Measurements from ENCODE around the gene SPATA24. TPM values are rescaled to one million over a fixed set of nuclear protein-coding genes. Genes with fewer than 3 reads are reported as not detected.
"Not testable (repeated sequence)": the region's sequence is repeated elsewhere in the genome, so short reads cannot be mapped to it uniquely, and the experiment has no call there.

Gene SPATA24
- total RNA-seq, 4 donors from 2014 or later, result 0.65 to 1.4 (median 0.71) TPM; not detected in 1

DNA sequence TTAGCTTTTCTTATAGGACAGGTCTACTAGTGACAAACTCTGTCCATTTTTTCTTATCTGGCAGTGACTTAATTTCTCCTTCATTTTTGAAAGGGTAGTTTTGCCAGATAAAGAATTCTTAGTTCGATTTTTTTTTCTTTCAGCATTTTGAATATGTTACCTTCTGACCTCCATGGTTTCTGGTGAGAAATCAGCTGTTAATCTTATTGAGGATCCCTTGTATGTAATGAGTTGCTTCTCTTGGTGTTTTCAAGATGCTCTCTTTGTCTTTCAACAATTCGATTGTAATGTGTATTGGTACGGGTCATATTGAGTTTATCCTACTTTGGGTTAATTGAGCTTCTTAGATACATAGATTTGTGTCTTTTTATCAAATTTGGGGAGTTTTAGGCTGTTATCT is 49.7 kb downstream of the SPATA24 start:
- 96 to 99% methylated on average over 3 of the region's 3 CpGs for WGBS, 2 donors
- intact Hi-C loops (cut with DNase I; ENCODE audit: low total_unique reads), result no loop called here
- TF ChIP-seq, protein P1, sequence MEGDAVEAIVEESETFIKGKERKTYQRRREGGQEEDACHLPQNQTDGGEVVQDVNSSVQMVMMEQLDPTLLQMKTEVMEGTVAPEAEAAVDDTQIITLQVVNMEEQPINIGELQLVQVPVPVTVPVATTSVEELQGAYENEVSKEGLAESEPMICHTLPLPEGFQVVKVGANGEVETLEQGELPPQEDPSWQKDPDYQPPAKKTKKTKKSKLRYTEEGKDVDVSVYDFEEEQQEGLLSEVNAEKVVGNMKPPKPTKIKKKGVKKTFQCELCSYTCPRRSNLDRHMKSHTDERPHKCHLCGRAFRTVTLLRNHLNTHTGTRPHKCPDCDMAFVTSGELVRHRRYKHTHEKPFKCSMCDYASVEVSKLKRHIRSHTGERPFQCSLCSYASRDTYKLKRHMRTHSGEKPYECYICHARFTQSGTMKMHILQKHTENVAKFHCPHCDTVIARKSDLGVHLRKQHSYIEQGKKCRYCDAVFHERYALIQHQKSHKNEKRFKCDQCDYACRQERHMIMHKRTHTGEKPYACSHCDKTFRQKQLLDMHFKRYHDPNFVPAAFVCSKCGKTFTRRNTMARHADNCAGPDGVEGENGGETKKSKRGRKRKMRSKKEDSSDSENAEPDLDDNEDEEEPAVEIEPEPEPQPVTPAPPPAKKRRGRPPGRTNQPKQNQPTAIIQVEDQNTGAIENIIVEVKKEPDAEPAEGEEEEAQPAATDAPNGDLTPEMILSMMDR (IDR thresholded peaks at IDR 0.05), result no peak
- TF ChIP-seq POLR2A (IDR thresholded peaks at IDR 0.05), result no peak
- no peak overlapping the region for H3K4me3 ChIP-seq (ENCODE audit: low read depth, poor library complexity, severe bottlenecking)
- DNase-seq (ENCODE audit: low spot score in 2 of 2), result no peak

- H3K4me3 ChIP-seq (ENCODE audit: low read depth, poor library complexity, severe bottlenecking); intact Hi-C loops (cut with DNase I; ENCODE audit: low total_unique reads); DNase-seq (ENCODE audit: low spot score in 2 of 2): not testable (repeated sequence)
- WGBS, 2 donors, result 90 to 96% methylated on average over 9 of the region's 9 CpGs
Measured at GRCh38 chr5:139347863-139348262, 56.0 kb downstream of the SPATA24 start.

Other genes starting within 250 kb of the SPATA24 start
- 10 to 100 TPM; 35.1 to 45.4 (median 39.3) TPM for gene SIL1, start 205.7 kb downstream of the SPATA24 start, total RNA-seq
- gene MATR3, start 110.3 kb downstream of the SPATA24 start, total RNA-seq, result 100 to 1,000 TPM; 108 to 135 (median 122) TPM
- gene PAIP2, start 62.2 kb downstream of the SPATA24 start, total RNA-seq, result 10 to 100 TPM; 47.4 to 81.5 (median 64.7) TPM
- gene SLC23A1, start 20.8 kb downstream of the SPATA24 start, total RNA-seq, result 1 to 10 TPM; 1.5 to 4.1 (median 2.6) TPM
- not detected for gene MZB1, start 14.2 kb downstream of the SPATA24 start, total RNA-seq
- gene PROB1, start 9.0 kb downstream of the SPATA24 start, total RNA-seq, result under 1 TPM; 0.25 to 0.47 (median 0.33) TPM
- 1 to 10 TPM; 1.6 to 5.9 (median 3.5) TPM for gene DNAJC18, start 35.4 kb upstream of the SPATA24 start, total RNA-seq
- 10 to 100 TPM in 2 of 4 donors, 1 to 10 TPM in 2; 1.4 to 15.0 (median 9.3) TPM for gene ECSCR, start 58.7 kb upstream of the SPATA24 start, total RNA-seq
- gene SMIM33, start 66.9 kb upstream of the SPATA24 start, total RNA-seq, result not detected
- gene STING1, start 78.7 kb upstream of the SPATA24 start, total RNA-seq, result 10 to 100 TPM in 3 of 4 donors, 1 to 10 TPM in 1; 5.8 to 28.2 (median 11.0) TPM
- 10 to 100 TPM; 80.0 to 99.8 (median 85.0) TPM for gene UBE2D2, start 157.2 kb upstream of the SPATA24 start, total RNA-seq
- 10 to 100 TPM; 36.4 to 69.3 (median 45.2) TPM for gene CXXC5, start 244.3 kb upstream of the SPATA24 start, total RNA-seq